Activated CD4-positive, alpha-beta T cell treated with anti-CD3 and anti-CD28 coated beads, Interleukin-2, Interleukin-4, amounts not matched to agents 100 ng/mL and 50 ng/mL, durations not matched to agents 16 hours and 8 hours (primary cell): ENCODE results near the gene CRTC1.

ENCODE experiments used
- DNase-seq: peaks from one replicate; pipeline ENCODE4 v3.0.0-alpha.2; 2020; ENCODE audit warnings: low spot score

CRTC1 gene

GRCh38 chr19:18749362-18750231 is 66.1 kb downstream of the CRTC1 start:
- DNase-seq, result no peak

GRCh38 chr19:18750295-18750970 is 67.0 kb downstream of the CRTC1 start:
- DNase-seq, result no peak

GRCh38 chr19:18751571-18751970 is 68.1 kb downstream of the CRTC1 start:
- no peak for DNase-seq

- DNase-seq, result no peak
Observed at GRCh38 chr19:18754501-18754900, 71.0 kb downstream of the CRTC1 start.

- DNase-seq, result no peak
Observed at GRCh38 chr19:18756896-18757295, 73.4 kb downstream of the CRTC1 start.

GRCh38 chr19:18759304-18759994 is 76.0 kb downstream of the CRTC1 start:
- DNase-seq, result no peak

- no peak for DNase-seq
Observed at GRCh38 chr19:18759995-18760426, 76.5 kb downstream of the CRTC1 start.

GRCh38 chr19:18760440-18761383 is 77.2 kb downstream of the CRTC1 start:
- DNase-seq, result no peak

- no peak for DNase-seq
Observed at GRCh38 chr19:18761531-18762110, 78.1 kb downstream of the CRTC1 start.

- no peak for DNase-seq
Observed at GRCh38 chr19:18762125-18763023, 78.9 kb downstream of the CRTC1 start.

GRCh38 chr19:18763674-18764590 is 80.5 kb downstream of the CRTC1 start:
- DNase-seq, result no peak

- DNase-seq, result no peak
Observed at GRCh38 chr19:18764591-18765051, 81.1 kb downstream of the CRTC1 start.

- no peak for DNase-seq
Observed at GRCh38 chr19:18765224-18765623, 81.7 kb downstream of the CRTC1 start.

GRCh38 chr19:18768046-18768771 is 84.7 kb downstream of the CRTC1 start:
- DNase-seq, result no peak

GRCh38 chr19:18768997-18769891 is 85.8 kb downstream of the CRTC1 start:
- no peak for DNase-seq

- no peak for DNase-seq
Observed at GRCh38 chr19:18769989-18770528, 86.6 kb downstream of the CRTC1 start.
